ENCODE data around the gene FBXO42.

The FBXO42 gene

GRCh38 chr1:16351994-16352841 is at the start of gene FBXO42:
TSS of gene FBXO42 (minus strand) at chr1:16352480. CDS start at chr1:16315418, 37,062 bp downstream.
- no peak for FAIRE-seq

- no peak for FAIRE-seq
These were observed 46.2 kb upstream of the FBXO42 start for GRCh38 chr1:16398371-16398953.

- no peak for FAIRE-seq
These were observed 44.8 kb upstream of the FBXO42 start for GRCh38 chr1:16397120-16397519.

GRCh38 chr1:16396591-16396990 is 44.3 kb upstream of the FBXO42 start:
- no peak for FAIRE-seq

- no peak for FAIRE-seq
These were observed 42.7 kb upstream of the FBXO42 start for GRCh38 chr1:16394977-16395376.

- FAIRE-seq, result no peak
These were observed 41.6 kb upstream of the FBXO42 start for GRCh38 chr1:16393570-16394521.

- FAIRE-seq, result no peak
These were observed 40.7 kb upstream of the FBXO42 start for GRCh38 chr1:16392740-16393569.

- FAIRE-seq, result no peak
These were observed 39.1 kb upstream of the FBXO42 start for GRCh38 chr1:16391411-16391810.

- FAIRE-seq, result no peak
These were observed 35.2 kb upstream of the FBXO42 start for GRCh38 chr1:16387201-16388188.

- FAIRE-seq, result no peak
These were observed 34.3 kb upstream of the FBXO42 start for GRCh38 chr1:16386454-16387113.

GRCh38 chr1:16385659-16386453 is 33.6 kb upstream of the FBXO42 start:
- FAIRE-seq, result no peak

- no peak for FAIRE-seq
These were observed 31.6 kb upstream of the FBXO42 start for GRCh38 chr1:16383888-16384287.

- FAIRE-seq, result no peak
These were observed 28.6 kb upstream of the FBXO42 start for GRCh38 chr1:16380868-16381267.

- no peak for FAIRE-seq
These were observed 26.2 kb upstream of the FBXO42 start for GRCh38 chr1:16378443-16378842.

GRCh38 chr1:16376971-16377370 is 24.7 kb upstream of the FBXO42 start:
- FAIRE-seq, result no peak

- no peak for FAIRE-seq
These were observed 23.5 kb upstream of the FBXO42 start for GRCh38 chr1:16375521-16376340.

GRCh38 chr1:16374266-16374665 is 22.0 kb upstream of the FBXO42 start:
- FAIRE-seq, result no peak

GRCh38 chr1:16372535-16373285 is 20.4 kb upstream of the FBXO42 start:
- FAIRE-seq, result no peak

Measured in A204.1 (cell line).